Fibroblast of villous mesenchyme (primary cell): ENCODE measurements around the gene PGD. TPM values are rescaled to one million over a fixed set of nuclear protein-coding genes. Genes with fewer than 3 reads are reported as not detected.

Experiments used
- DNase-seq: peaks from one replicate; pipeline ENCODE4 v3.0.0-alpha.2; 2010; ENCODE audit warnings: low read depth
- H3K4me3 ChIP-seq: 2 replicates; pipeline ENCODE4 v1.5.1; 2011; ENCODE audit warnings: low read depth, mild to moderate bottlenecking, low read length
- total RNA-seq: library from RNA; depleted of rRNA; stranded (reverse); fragments of >200 nt; gene quantifications from 2 replicates; pipeline ENCODE4 v1.2.3, GENCODE V29; 2012
- TF ChIP-seq, protein P1 (sequence below): IDR thresholded peaks from 2 replicates; pipeline ENCODE4 v1.5.1; 2012; ENCODE audit warnings: low read depth, mild to moderate bottlenecking, low read length; ENCODE audit not compliant: insufficient read depth

Gene PGD
- total RNA-seq, 1 donor, result 88.1 TPM

DNA sequence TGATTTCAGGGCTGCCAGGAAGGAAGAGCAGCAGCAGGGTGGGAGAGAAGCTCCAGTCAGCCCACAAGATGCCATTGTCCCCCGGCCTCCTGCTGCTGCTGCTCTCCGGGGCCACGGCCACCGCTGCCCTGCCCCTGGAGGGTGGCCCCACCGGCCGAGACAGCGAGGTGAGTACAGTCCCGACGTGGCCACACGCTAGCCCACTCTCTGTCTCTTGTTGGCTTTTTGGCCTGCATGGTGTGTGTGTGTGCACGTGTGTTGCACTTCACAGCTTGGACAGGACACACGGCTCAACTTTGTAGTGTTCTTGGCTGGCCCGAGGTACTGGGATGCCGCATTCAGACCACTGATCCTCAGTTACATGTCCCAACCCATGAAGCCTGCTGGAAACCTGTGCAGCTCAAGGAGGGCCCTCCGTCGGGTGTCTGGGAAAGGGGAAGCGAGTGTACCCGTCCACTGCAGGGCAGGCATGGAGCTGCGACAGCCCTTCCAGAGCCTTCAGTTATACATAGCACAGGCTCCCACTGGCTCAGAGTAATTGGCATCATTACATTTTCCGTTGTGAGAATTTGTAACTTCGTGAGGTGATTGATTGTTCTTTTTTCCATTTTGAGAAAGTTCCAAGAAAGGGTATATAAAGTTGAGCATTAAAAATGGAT lies 51.4 kb downstream of the PGD start:
- DNase-seq, result no peak
- TF ChIP-seq, protein P1, sequence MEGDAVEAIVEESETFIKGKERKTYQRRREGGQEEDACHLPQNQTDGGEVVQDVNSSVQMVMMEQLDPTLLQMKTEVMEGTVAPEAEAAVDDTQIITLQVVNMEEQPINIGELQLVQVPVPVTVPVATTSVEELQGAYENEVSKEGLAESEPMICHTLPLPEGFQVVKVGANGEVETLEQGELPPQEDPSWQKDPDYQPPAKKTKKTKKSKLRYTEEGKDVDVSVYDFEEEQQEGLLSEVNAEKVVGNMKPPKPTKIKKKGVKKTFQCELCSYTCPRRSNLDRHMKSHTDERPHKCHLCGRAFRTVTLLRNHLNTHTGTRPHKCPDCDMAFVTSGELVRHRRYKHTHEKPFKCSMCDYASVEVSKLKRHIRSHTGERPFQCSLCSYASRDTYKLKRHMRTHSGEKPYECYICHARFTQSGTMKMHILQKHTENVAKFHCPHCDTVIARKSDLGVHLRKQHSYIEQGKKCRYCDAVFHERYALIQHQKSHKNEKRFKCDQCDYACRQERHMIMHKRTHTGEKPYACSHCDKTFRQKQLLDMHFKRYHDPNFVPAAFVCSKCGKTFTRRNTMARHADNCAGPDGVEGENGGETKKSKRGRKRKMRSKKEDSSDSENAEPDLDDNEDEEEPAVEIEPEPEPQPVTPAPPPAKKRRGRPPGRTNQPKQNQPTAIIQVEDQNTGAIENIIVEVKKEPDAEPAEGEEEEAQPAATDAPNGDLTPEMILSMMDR, result no peak
- H3K4me3 ChIP-seq, result no peak overlapping the region

DNA sequence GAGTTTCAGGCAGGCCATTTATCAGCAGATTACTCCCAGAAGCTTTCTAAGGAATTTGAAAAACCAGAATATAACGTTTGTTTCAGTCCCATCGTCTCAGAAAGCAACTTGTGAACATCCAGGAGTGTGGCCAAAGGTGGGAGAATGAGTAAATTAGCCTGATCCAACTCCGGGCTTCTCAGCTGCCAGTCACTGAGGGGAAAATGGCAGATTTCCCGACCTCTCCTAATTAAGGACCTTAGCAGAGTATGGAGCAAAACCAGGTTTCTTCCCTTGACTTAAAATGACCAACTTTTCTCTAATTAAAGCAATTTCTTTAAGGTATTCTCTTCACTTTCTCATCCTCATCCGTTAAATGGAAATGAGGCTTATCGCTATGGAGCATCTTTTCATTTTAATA lies 52.0 kb downstream of the PGD start:
- TF ChIP-seq, protein P1, result no peak
- H3K4me3 ChIP-seq, result peak overlapping the region; percentile 32
- no peak for DNase-seq

DNA sequence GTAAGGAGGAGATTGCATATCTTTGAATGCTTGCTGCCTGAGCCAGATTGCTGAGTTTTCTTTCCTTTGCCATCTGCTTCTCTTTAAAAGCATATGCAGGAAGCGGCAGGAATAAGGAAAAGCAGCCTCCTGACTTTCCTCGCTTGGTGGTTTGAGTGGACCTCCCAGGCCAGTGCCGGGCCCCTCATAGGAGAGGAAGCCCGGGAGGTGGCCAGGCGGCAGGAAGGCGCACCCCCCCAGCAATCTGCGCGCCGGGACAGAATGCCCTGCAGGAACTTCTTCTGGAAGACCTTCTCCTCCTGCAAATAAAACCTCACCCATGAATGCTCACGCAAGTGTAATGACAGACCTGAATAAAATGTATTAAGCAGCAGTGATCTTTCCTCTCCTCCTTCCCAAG lies 52.4 kb downstream of the PGD start:
- H3K4me3 ChIP-seq, result peak overlapping the region; percentile 32
- TF ChIP-seq, protein P1, result no peak
- DNase-seq, result peak; percentile 36

DNA sequence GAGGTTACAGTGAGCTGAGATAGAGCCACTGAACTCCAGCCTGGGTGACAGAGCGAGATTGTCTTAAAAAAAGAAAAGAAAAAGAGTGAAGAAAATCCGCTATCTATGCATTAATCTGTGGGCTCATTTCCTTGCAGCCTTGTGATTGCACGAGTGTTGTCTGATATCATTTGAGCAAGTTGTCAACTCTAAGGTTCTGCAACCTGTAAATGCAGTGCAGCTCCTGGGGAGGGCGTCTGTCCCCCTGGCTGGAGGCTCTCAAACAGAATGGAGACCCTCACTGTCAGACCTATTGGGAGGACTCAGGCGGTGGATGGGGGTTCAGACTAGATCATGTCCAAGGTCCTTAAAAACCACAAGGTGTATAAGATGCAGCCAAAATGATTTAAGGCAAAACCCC lies 57.2 kb downstream of the PGD start:
- TF ChIP-seq, protein P1, result no peak
- no peak for DNase-seq

DNA sequence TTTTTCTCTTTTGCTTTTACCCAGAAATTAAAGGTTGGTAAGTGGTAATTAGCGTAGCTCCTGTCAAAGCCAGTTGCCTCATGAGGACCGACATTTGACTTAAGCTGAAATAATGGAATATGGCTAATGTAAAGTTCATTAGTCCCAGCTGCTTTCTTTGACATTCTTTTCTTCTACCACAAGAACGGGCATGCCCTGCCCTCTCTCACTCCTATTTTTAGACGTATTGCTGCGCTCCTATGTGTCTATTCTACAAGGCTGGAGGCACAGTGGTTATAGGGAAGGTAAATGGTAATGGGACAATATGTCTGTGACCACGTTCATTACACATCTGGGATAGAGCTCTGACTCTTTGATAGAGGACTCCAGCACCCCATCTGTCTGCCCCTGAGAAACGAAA lies 57.8 kb downstream of the PGD start:
- DNase-seq, result no peak
- H3K4me3 ChIP-seq, result no peak overlapping the region
- TF ChIP-seq, protein P1, result no peak

More for the DNA sequence above, 57.2 kb downstream of the PGD start:
- H3K4me3 ChIP-seq, result no peak overlapping the region

DNA sequence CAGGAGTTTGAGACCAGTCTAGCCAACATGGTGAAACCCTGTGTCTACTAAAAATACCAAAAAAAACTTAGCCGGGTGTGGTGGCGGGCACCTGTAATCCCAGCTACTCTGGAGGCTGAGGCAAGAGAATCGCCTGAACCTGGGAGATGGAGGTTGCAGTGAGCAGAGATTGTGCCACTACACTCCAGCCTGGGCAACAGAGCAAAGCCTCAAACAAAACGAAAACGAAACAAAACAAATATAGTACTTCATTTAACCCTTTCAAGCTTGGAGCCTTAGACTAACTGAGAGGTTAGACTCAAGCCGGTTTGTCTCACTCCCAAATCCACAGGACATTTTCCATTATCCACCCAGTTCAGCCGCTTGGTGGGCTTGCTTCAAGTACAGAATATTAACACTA lies 58.6 kb downstream of the PGD start:
- peak overlapping the region; percentile 24 for H3K4me3 ChIP-seq
- DNase-seq, result peak; percentile 37

DNA sequence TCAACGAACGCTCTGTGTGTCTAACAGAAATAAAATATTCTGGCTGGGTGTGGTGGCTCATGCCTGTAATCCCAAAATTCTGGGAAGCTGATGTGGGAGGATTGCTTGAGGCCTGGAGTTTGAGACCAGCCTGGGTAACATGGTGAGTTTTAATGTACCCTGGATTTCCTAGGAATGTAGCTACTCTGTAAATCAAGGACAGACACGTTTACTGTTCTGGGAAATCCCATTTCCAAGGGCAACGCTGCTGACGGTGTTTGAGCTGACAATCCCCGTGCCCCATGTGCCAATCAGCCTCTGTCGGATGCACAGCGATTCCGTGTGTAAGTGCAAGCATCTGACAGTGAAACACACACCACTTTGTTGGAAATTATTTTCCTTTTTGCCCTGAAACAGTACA lies 59.0 kb downstream of the PGD start:
- peak; percentile 74 for DNase-seq
- TF ChIP-seq, protein P1, result no peak
- peak overlapping the region; percentile 24 for H3K4me3 ChIP-seq
